GM03348 (cell line): ENCODE data around the gene ANK2.
A peak's percentile ranks its signal among the peaks of the same experiment; 100 is the strongest.
"Not testable (repeated sequence)": the region's sequence is repeated elsewhere in the genome, so short reads cannot be mapped to it uniquely, and the experiment has no call there.

Source experiments
- DNase-seq: peaks from one replicate; pipeline ENCODE4 v3.0.0; 2012; ENCODE audit warnings: low spot score

The ANK2 gene

GRCh38 chr4:113153529-113154101 is 104.2 kb downstream of the ANK2 start:
- DNase-seq = no peak

GRCh38 chr4:113154281-113154680 is 104.8 kb downstream of the ANK2 start:
- DNase-seq = no peak

- no peak for DNase-seq
These were observed 107.8 kb downstream of the ANK2 start for GRCh38 chr4:113157086-113157857.

GRCh38 chr4:113159942-113160545 is 110.6 kb downstream of the ANK2 start:
- DNase-seq = no peak

GRCh38 chr4:113160548-113160947 is 111.1 kb downstream of the ANK2 start:
- no peak for DNase-seq

GRCh38 chr4:113162089-113162488 is 112.6 kb downstream of the ANK2 start:
- DNase-seq = no peak

GRCh38 chr4:113169368-113169767 is 119.9 kb downstream of the ANK2 start:
- DNase-seq = no peak

- DNase-seq = no peak
These were observed 120.8 kb downstream of the ANK2 start for GRCh38 chr4:113170115-113170804.

GRCh38 chr4:113170805-113171468 is 121.5 kb downstream of the ANK2 start:
- DNase-seq = no peak

GRCh38 chr4:113173126-113173792 is 123.8 kb downstream of the ANK2 start:
- DNase-seq = no peak

GRCh38 chr4:113173793-113174264 is 124.4 kb downstream of the ANK2 start:
- no peak for DNase-seq

GRCh38 chr4:113179091-113179490 is 129.6 kb downstream of the ANK2 start:
- peak; percentile 26 for DNase-seq

- peak; percentile 39 for DNase-seq
These were observed 130.5 kb downstream of the ANK2 start for GRCh38 chr4:113179996-113180395.

GRCh38 chr4:113181289-113182007 is 132.0 kb downstream of the ANK2 start:
- no peak for DNase-seq

GRCh38 chr4:113183032-113183605 is 133.7 kb downstream of the ANK2 start:
- no peak for DNase-seq

- DNase-seq = not testable (repeated sequence)
These were observed 136.8 kb downstream of the ANK2 start for GRCh38 chr4:113186220-113186619.

- DNase-seq = no peak
These were observed 137.5 kb downstream of the ANK2 start for GRCh38 chr4:113186913-113187312.

- no peak for DNase-seq
These were observed 137.9 kb downstream of the ANK2 start for GRCh38 chr4:113187358-113187757.

GRCh38 chr4:113189546-113189945 is 140.1 kb downstream of the ANK2 start:
- no peak for DNase-seq

GRCh38 chr4:113209153-113209552 is 159.7 kb downstream of the ANK2 start:
- no peak for DNase-seq
